C4-2B (cell line): ENCODE measurements around the gene SETD1B.

Experiments used
- ZFX ChIP-seq: fragments of 450-650 bp; IDR thresholded peaks from 2 replicates; pipeline ENCODE4 v1.6.1; 2017
- TF ChIP-seq, protein P1 (sequence below): fragments of 450-650 bp; conservative IDR thresholded peaks from 2 replicates; pipeline ENCODE4 v1.5.1; 2017; ENCODE audit warnings: mild to moderate bottlenecking

DNA sequence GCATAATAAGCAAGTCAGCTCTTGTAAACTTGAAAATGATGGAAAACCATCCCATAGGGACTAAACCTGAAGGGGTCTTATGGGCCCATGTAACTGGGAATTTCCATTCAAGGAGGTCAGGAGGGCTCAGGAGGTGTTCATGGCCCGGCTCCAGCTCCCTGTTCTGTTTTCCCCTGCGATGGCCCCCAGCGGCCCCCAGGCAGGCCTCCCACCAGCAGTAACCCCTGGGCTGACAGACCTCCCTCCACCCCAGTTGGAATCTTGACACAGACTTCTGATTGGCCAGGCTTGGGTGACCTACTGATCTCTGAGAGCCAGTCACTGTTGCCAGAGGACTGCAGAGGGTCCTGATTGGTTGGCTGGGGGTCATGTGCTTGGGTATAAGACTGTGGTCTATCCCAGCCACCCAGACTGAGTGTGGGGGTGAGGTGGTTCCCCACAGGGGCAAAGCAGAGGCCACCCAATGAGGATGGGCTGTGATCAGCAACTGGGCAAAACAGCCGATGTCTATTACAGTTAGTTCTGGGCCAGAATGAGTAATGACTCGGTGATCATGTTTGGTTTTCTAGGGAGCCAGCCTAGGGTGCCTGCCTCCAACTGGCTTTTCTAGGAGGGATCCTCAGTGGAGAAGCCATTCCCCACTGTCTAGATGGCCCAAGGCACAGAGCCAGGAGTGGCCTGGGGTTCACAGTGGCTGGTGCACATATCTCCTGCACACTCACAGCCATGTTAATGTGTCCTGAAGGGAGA lies 37.3 kb upstream of the SETD1B start:
- TF ChIP-seq, protein P1, sequence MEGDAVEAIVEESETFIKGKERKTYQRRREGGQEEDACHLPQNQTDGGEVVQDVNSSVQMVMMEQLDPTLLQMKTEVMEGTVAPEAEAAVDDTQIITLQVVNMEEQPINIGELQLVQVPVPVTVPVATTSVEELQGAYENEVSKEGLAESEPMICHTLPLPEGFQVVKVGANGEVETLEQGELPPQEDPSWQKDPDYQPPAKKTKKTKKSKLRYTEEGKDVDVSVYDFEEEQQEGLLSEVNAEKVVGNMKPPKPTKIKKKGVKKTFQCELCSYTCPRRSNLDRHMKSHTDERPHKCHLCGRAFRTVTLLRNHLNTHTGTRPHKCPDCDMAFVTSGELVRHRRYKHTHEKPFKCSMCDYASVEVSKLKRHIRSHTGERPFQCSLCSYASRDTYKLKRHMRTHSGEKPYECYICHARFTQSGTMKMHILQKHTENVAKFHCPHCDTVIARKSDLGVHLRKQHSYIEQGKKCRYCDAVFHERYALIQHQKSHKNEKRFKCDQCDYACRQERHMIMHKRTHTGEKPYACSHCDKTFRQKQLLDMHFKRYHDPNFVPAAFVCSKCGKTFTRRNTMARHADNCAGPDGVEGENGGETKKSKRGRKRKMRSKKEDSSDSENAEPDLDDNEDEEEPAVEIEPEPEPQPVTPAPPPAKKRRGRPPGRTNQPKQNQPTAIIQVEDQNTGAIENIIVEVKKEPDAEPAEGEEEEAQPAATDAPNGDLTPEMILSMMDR, result no peak
- no peak for TF ChIP-seq ZFX
